ENCODE data around the gene LBX1.

- TF ChIP-seq POLR2AphosphoS5 (IDR thresholded peaks at IDR 0.05) (no peak), CTCF (IDR thresholded peaks at IDR 0.05) (no peak)
Observed at GRCh38 chr10:101215397-101216206, 13.7 kb downstream of the LBX1 start.

Measured in prostate gland (tissue), 2 donors.